Nucleus accumbens (tissue), 56 donors: ENCODE results near the gene PIKFYVE.
"Not testable (repeated sequence)": the region's sequence is repeated elsewhere in the genome, so short reads cannot be mapped to it uniquely, and the experiment has no call there.

Source experiments
- DNase-seq, 56 donors: peaks; one replicate each; lab custom pipeline; 2025; lab: John Stamatoyannopoulos, UW

PIKFYVE gene

DNA sequence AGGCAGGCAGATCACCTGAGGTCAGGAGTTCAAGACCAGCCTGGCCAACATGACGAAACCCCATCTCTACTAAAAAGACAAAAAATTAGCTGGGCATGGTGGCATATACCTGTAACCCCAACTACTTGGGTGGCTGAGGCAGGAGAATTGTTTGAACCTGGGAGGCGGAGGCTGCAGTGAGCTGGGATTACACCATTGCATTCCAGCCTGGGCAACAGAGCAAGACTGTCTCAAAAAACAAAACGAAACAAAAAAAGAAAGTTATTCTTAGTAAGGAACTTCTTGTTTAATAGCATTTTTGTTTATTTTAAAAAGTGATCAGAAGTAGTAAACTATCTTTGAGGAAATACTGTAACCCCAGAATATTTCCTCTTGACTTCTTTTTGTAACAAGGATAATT, 90.4 kb downstream of the PIKFYVE start:
- not testable (repeated sequence) for DNase-seq

- no peak for DNase-seq
Measured at GRCh38 chr2:208356846-208357574, 91.0 kb downstream of the PIKFYVE start.

- peak in 1 of 56 donors; percentile 1 for DNase-seq
Measured at GRCh38 chr2:208358758-208359631, 92.9 kb downstream of the PIKFYVE start.

DNA sequence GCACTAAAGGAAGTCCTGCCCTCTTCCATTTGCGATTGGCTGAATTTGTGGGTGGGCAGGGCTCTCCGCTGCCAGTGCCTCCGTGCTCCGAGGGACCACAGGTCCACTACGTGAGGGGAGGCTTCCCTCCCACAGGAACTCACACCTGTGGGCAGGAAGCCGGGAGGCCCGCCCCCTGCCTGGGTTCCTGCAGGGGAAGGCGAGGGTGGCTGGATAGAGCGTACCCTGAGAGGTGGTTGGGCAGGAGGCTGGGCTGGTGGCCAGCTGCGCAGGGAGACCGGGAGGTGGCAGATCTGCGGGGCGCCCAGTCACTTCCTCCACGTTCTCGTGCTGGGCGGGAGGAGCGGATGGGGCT, 93.6 kb downstream of the PIKFYVE start:
- DNase-seq: no peak

GRCh38 chr2:208360259-208361076, 94.4 kb downstream of the PIKFYVE start:
- DNase-seq: no peak

DNA sequence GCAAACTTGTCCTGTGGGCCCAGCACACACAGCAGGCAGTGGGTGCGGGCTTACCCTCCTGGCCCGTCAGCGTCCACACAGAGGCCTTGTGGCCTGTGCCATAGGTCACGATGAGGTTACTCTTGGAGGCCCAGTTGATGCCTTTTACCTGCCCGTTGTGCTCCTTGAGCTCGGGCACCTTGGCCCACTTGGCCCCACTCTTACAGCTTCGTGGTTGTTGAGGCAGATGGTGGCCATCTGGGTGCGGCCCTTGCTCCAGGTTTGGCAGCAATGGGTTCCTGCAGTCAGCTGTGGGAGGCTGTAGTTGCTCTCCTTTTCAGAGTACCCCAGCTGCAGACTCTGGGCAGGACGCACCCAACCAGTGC, 95.0 kb downstream of the PIKFYVE start:
- DNase-seq: no peak

DNA sequence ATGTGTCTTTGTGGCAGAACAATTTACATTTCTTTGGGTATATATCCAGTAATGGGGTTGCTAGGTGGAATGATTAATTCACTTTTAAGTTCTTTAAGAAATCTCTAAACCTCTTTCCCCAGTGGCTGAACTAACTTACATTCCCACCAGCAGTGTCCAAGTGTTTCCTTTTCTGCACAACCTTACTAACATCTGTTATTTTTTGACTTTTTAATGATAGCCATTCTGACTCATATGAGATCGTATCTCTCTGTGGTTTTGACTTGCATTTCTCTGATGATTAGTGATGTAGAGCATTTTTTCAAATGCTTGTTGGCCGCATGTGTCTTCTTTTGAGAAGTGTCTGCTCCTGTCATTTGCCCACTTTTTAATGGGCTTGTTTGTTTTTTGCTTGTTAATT, 97.4 kb downstream of the PIKFYVE start:
- DNase-seq: no peak

- no peak for DNase-seq
Measured at GRCh38 chr2:208366215-208367127, 100.4 kb downstream of the PIKFYVE start.

DNA sequence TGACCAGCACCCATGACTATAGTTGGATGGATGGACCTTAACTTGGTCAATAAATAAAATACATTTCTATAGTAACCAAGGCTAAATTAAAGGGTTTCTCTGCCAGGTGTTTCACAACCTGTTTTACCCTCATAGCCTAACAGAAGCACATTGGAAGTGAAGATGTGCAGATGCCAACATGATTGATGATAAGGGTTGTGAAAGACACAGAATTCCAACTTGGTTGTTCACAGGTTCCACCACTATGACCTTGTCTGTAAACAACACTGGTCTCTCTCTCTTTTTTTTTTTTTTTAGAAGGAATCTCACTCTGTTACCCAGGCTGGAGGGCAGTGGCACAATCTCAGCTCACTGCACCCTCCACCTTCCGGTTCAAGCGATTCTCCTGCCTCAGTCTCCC, 103.0 kb downstream of the PIKFYVE start:
- no peak for DNase-seq

- DNase-seq: no peak
Measured at GRCh38 chr2:208370881-208371633, 105.0 kb downstream of the PIKFYVE start.

GRCh38 chr2:208371634-208371935, 105.5 kb downstream of the PIKFYVE start:
- DNase-seq: no peak

DNA sequence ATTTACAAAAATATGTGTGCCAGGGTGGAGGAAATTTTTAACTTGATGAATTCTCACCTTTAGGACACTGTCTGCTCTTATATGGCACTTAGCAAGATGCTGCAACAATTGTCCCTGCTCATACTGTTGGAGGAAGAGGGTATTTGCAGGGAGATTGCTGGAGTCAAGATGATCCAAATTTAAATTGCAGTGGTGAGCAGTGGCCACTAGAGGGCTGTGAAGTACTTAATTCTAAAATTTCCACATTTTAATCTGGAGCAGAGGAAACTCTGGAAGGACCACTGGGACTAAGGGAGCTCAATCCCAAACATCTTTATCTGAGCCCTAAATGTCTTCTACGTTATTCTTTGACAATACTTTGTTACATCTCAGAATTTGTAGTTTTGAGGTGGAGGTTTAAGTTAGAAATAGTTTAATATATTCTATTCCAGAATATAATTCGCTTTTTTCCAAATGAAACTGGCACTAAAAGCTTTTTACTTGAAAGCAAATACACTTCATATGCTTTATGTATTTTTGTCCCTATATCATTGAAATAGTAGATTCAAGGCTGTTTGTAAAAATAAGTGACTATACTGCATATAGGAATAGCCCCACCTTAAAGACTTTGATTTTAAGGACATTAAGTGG, 107.5 kb downstream of the PIKFYVE start:
- peak in 16 of 56 donors; percentile 2 to 62 (median 4) for DNase-seq

- no peak for DNase-seq
Measured at GRCh38 chr2:208375491-208376068, 109.5 kb downstream of the PIKFYVE start.

DNA sequence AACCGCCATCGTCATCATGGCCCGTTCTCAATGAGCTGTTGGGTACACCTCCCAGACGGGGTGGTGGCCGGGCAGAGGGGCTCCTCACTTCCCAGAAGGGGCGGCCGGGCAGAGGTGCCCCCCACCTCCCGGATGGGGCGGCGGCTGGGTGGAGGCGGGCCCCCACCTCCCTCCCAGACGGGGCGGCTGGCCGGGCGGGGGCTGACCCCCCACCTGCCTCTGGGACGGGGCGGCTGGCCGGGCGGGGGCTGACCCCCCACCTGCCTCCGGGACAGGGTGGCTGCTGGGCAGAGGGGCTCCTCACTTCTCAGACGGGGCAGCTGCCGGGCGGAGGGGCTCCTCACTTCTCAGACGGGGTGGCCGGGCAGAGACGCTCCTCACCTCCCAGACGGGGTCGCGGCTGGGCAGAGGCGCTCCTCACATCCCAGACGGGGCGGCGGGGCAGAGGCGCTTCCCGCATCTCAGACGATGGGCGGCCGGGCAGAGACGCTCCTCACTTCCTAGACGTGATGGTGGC, 111.3 kb downstream of the PIKFYVE start:
- not testable (repeated sequence) for DNase-seq

DNA sequence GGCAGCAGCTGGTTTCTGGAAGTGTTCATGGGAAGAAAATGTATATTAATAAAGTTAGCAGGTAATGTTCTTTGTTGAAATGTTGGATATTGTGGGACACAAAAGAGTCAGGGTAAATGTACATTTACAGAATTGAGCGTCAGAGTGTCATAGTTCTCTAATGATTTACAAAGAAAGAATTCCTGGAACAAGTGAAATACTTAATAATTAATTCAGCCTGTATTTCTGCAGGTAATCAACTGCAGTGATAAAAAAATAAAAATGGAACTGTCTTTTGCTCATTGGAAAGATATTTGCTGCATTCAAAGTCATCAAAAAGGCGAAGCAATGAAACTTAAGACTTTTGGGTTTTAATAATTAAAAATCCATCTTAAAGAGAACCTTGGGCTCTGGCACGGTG, 113.1 kb downstream of the PIKFYVE start:
- DNase-seq: no peak

DNA sequence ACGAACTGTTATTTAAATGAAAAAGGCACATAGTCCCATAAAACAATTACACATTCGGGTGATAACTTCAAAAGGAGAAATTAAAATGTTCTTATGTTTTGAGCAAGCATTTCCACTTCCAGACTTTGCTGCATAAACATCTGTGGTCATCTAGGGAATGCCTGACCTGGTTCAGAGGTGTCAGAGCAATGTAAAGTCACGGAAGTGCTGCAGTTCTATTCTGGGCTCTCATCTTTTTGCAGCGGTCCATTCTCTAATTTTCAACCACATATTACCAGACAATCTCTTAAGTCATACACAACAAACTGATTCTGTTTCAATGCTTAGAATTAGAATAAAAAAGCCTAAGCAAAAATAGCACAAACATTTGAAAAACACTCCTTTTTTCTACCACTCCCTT, 118.6 kb downstream of the PIKFYVE start:
- DNase-seq: no peak

- DNase-seq: no peak
Measured at GRCh38 chr2:208386541-208386940, 120.5 kb downstream of the PIKFYVE start.

DNA sequence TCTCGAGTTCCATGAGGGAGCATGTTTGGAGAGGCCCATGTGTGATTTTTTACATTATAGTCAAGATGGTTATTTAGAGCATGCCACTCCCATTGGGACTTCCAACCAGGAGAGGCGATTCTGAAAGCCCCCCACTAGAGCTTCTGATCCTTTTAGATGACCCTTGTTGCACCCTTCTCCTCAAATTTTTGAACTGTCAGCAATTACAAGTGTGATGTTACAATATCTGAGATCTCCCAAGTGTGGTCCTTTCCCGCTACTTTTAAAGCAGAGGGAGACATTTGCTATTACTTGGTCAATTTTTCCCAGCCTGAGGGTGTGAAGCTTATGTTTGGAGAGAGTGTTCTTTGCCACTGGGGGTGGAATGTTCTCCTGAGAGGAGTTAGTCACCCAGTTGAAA, 123.9 kb downstream of the PIKFYVE start:
- no peak for DNase-seq
